Adrenal gland (tissue), 5 donors: Measurements from ENCODE around the gene LRTM1.

Source experiments
- CTCF ChIP-seq, 6 experiments: fragments of 450-650 bp in 4 of 6; fragments of 200-600 bp in 2 of 6; sonication (generic) in 1 of 6; IDR thresholded peaks; 1 replicate in 5 of 6; 2 replicates in 1 of 6; pipeline versions ENCODE4 v1.5.1 to v1.8.0; 2016 to 2021; ENCODE audit warnings: antibody characterized with exemption in 6 of 6, mild to moderate bottlenecking in 2 of 6, moderate library complexity in 1 of 6
- POLR2A ChIP-seq, 2 donors: fragments of 450-650 bp; IDR thresholded peaks; one replicate each; pipeline ENCODE4 v1.6.1; 2017; ENCODE audit warnings: antibody characterized with exemption in 2 of 2, mild to moderate bottlenecking in 2 of 2, moderate library complexity in 1 of 2
- donor health status: DM: no; HTN: no; CAD: no.

- TF ChIP-seq POLR2A (IDR thresholded peaks at IDR 0.05) (no peak), CTCF (IDR thresholded peaks at IDR 0.05) (no peak)
Observed at GRCh38 chr3:54918516-54918915, 9.3 kb downstream of the LRTM1 start.
